ENCODE results near the gene NPAT.

DNA sequence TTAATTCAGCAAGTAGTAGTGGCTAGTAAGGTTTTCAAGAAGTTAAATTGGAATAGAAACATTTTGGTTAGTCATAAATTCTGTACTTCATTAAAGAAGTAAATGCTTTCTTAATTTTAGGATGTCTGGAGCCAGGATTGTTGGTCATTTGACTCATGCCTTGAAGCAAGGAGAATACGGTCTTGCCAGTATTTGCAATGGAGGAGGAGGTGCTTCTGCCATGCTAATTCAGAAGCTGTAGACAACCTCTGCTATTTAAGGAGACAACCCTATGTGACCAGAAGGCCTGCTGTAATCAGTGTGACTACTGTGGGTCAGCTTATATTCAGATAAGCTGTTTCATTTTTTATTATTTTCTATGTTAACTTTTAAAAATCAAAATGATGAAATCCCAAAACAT is 75.3 kb downstream of the NPAT start:
- TF ChIP-seq EZH2 (IDR thresholded peaks at IDR 0.05; ENCODE audit: low read depth) (no peak), CTCF (conservative IDR thresholded peaks at IDR 0.05) (no peak)
